Measurements from ENCODE around the gene CCNT2.

CCNT2 gene

GRCh38 chr2:134918526-134919340, at the start of gene CCNT2:
CCNT2 (plus strand) TSS chr2:134918822; CDS start chr2:134918855, 33 bp downstream.
- Histone ChIP-seq H3K36me3 (ENCODE audit: control insufficient read depth in 2 of 2, insufficient read depth in 2 of 2, low read length in 2 of 2) (no peaks in the 10 kb centered on the region), H3K27me3 (ENCODE audit: control insufficient read depth in 2 of 2, insufficient read depth in 2 of 2, low read length in 2 of 2) (no peaks in the 10 kb centered on the region), H3K9ac (ENCODE audit: low read depth in 1 of 2, low read length in 2 of 2) (peak within 1 kb of the TSS; percentile 99), H3K4me3 (ENCODE audit: low read length in 2 of 2) (peak within 1 kb of the TSS; percentile 95 to 97), H3K4me1 (ENCODE audit: control insufficient read depth in 2 of 2, insufficient read depth in 2 of 2, low read length in 2 of 2) (peaks cover 16 to 18% of the 10 kb centered on the region in 2 donors), H3K27ac (ENCODE audit: low read depth in 2 of 2, low read length in 2 of 2) (peak within 1 kb of the TSS; percentile 99), H3K9me3 (ENCODE audit: control insufficient read depth in 2 of 2, low read length in 2 of 2) (no peaks in the 10 kb centered on the region)

- Histone ChIP-seq H3K9ac (ENCODE audit: low read depth in 1 of 2, low read length in 2 of 2) (no peak overlapping the region), H3K4me3 (ENCODE audit: low read length in 2 of 2) (no peak overlapping the region), H3K27me3 (ENCODE audit: control insufficient read depth in 2 of 2, insufficient read depth in 2 of 2, low read length in 2 of 2) (no peaks in the 10 kb centered on the region), H3K4me1 (ENCODE audit: control insufficient read depth in 2 of 2, insufficient read depth in 2 of 2, low read length in 2 of 2) (no peaks in the 10 kb centered on the region), H3K27ac (ENCODE audit: low read depth in 2 of 2, low read length in 2 of 2) (no peak overlapping the region), H3K9me3 (ENCODE audit: control insufficient read depth in 2 of 2, low read length in 2 of 2) (no peaks in the 10 kb centered on the region), H3K36me3 (ENCODE audit: control insufficient read depth in 2 of 2, insufficient read depth in 2 of 2, low read length in 2 of 2) (no peaks in the 10 kb centered on the region)
Measured at GRCh38 chr2:134869946-134870736, 48.5 kb upstream of the CCNT2 start.

GRCh38 chr2:134873152-134873551, 45.5 kb upstream of the CCNT2 start:
- no peaks in the 10 kb centered on the region for H3K9me3 ChIP-seq (ENCODE audit: control insufficient read depth in 2 of 2, low read length in 2 of 2)
- H3K27me3 ChIP-seq (ENCODE audit: control insufficient read depth in 2 of 2, insufficient read depth in 2 of 2, low read length in 2 of 2): no peaks in the 10 kb centered on the region
- no peaks in the 10 kb centered on the region for H3K36me3 ChIP-seq (ENCODE audit: control insufficient read depth in 2 of 2, insufficient read depth in 2 of 2, low read length in 2 of 2)
- no peak overlapping the region for H3K4me3 ChIP-seq (ENCODE audit: low read length in 2 of 2)
- H3K4me1 ChIP-seq (ENCODE audit: control insufficient read depth in 2 of 2, insufficient read depth in 2 of 2, low read length in 2 of 2): no peaks in the 10 kb centered on the region
- H3K27ac ChIP-seq (ENCODE audit: low read depth in 2 of 2, low read length in 2 of 2): no peak overlapping the region
- no peak overlapping the region for H3K9ac ChIP-seq (ENCODE audit: low read depth in 1 of 2, low read length in 2 of 2)

GRCh38 chr2:134875309-134875708, 43.3 kb upstream of the CCNT2 start:
- Histone ChIP-seq H3K27me3 (ENCODE audit: control insufficient read depth in 2 of 2, insufficient read depth in 2 of 2, low read length in 2 of 2) (no peaks in the 10 kb centered on the region), H3K27ac (ENCODE audit: low read depth in 2 of 2, low read length in 2 of 2) (no peak overlapping the region), H3K4me3 (ENCODE audit: low read length in 2 of 2) (no peak overlapping the region), H3K36me3 (ENCODE audit: control insufficient read depth in 2 of 2, insufficient read depth in 2 of 2, low read length in 2 of 2) (no peaks in the 10 kb centered on the region), H3K9me3 (ENCODE audit: control insufficient read depth in 2 of 2, low read length in 2 of 2) (no peaks in the 10 kb centered on the region), H3K4me1 (ENCODE audit: control insufficient read depth in 2 of 2, insufficient read depth in 2 of 2, low read length in 2 of 2) (no peaks in the 10 kb centered on the region), H3K9ac (ENCODE audit: low read depth in 1 of 2, low read length in 2 of 2) (no peak overlapping the region)

GRCh38 chr2:134882773-134883172, 35.8 kb upstream of the CCNT2 start:
- H3K9ac ChIP-seq (ENCODE audit: low read depth in 1 of 2, low read length in 2 of 2): no peak overlapping the region
- no peak overlapping the region for H3K4me3 ChIP-seq (ENCODE audit: low read length in 2 of 2)
- H3K9me3 ChIP-seq (ENCODE audit: control insufficient read depth in 2 of 2, low read length in 2 of 2): no peaks in the 10 kb centered on the region
- no peaks in the 10 kb centered on the region for H3K4me1 ChIP-seq (ENCODE audit: control insufficient read depth in 2 of 2, insufficient read depth in 2 of 2, low read length in 2 of 2)
- H3K36me3 ChIP-seq (ENCODE audit: control insufficient read depth in 2 of 2, insufficient read depth in 2 of 2, low read length in 2 of 2): no peaks in the 10 kb centered on the region
- H3K27ac ChIP-seq (ENCODE audit: low read depth in 2 of 2, low read length in 2 of 2): no peak overlapping the region
- no peaks in the 10 kb centered on the region for H3K27me3 ChIP-seq (ENCODE audit: control insufficient read depth in 2 of 2, insufficient read depth in 2 of 2, low read length in 2 of 2)

- H3K27ac ChIP-seq (ENCODE audit: low read depth in 2 of 2, low read length in 2 of 2): no peak overlapping the region
Measured at GRCh38 chr2:134883552-134884293, 34.9 kb upstream of the CCNT2 start.

GRCh38 chr2:134884435-134884834, 34.2 kb upstream of the CCNT2 start:
- Histone ChIP-seq H3K36me3 (ENCODE audit: control insufficient read depth in 2 of 2, insufficient read depth in 2 of 2, low read length in 2 of 2) (no peaks in the 10 kb centered on the region), H3K9me3 (ENCODE audit: control insufficient read depth in 2 of 2, low read length in 2 of 2) (no peaks in the 10 kb centered on the region), H3K9ac (ENCODE audit: low read depth in 1 of 2, low read length in 2 of 2) (no peak overlapping the region), H3K27ac (ENCODE audit: low read depth in 2 of 2, low read length in 2 of 2) (no peak overlapping the region), H3K4me1 (ENCODE audit: control insufficient read depth in 2 of 2, insufficient read depth in 2 of 2, low read length in 2 of 2) (no peaks in the 10 kb centered on the region), H3K27me3 (ENCODE audit: control insufficient read depth in 2 of 2, insufficient read depth in 2 of 2, low read length in 2 of 2) (no peaks in the 10 kb centered on the region), H3K4me3 (ENCODE audit: low read length in 2 of 2) (no peak overlapping the region)

More at GRCh38 chr2:134883552-134884293, 34.9 kb upstream of the CCNT2 start:
- H3K9me3 ChIP-seq (ENCODE audit: control insufficient read depth in 2 of 2, low read length in 2 of 2): no peaks in the 10 kb centered on the region
- H3K4me3 ChIP-seq (ENCODE audit: low read length in 2 of 2): no peak overlapping the region
- H3K36me3 ChIP-seq (ENCODE audit: control insufficient read depth in 2 of 2, insufficient read depth in 2 of 2, low read length in 2 of 2): no peaks in the 10 kb centered on the region
- no peak overlapping the region for H3K9ac ChIP-seq (ENCODE audit: low read depth in 1 of 2, low read length in 2 of 2)
- H3K4me1 ChIP-seq (ENCODE audit: control insufficient read depth in 2 of 2, insufficient read depth in 2 of 2, low read length in 2 of 2): no peaks in the 10 kb centered on the region
- H3K27me3 ChIP-seq (ENCODE audit: control insufficient read depth in 2 of 2, insufficient read depth in 2 of 2, low read length in 2 of 2): no peaks in the 10 kb centered on the region

- H3K27me3 ChIP-seq (ENCODE audit: control insufficient read depth in 2 of 2, insufficient read depth in 2 of 2, low read length in 2 of 2): no peaks in the 10 kb centered on the region
- H3K9ac ChIP-seq (ENCODE audit: low read depth in 1 of 2, low read length in 2 of 2): no peak overlapping the region
- H3K4me3 ChIP-seq (ENCODE audit: low read length in 2 of 2): no peak overlapping the region
- no peak overlapping the region for H3K27ac ChIP-seq (ENCODE audit: low read depth in 2 of 2, low read length in 2 of 2)
- H3K9me3 ChIP-seq (ENCODE audit: control insufficient read depth in 2 of 2, low read length in 2 of 2): no peaks in the 10 kb centered on the region
- H3K4me1 ChIP-seq (ENCODE audit: control insufficient read depth in 2 of 2, insufficient read depth in 2 of 2, low read length in 2 of 2): no peaks in the 10 kb centered on the region
- no peaks in the 10 kb centered on the region for H3K36me3 ChIP-seq (ENCODE audit: control insufficient read depth in 2 of 2, insufficient read depth in 2 of 2, low read length in 2 of 2)
Measured at GRCh38 chr2:134892282-134893035, 26.2 kb upstream of the CCNT2 start.

GRCh38 chr2:134897932-134898331, 20.7 kb upstream of the CCNT2 start:
- H3K9me3 ChIP-seq (ENCODE audit: control insufficient read depth in 2 of 2, low read length in 2 of 2): no peaks in the 10 kb centered on the region
- H3K4me3 ChIP-seq (ENCODE audit: low read length in 2 of 2): no peak overlapping the region
- H3K27ac ChIP-seq (ENCODE audit: low read depth in 2 of 2, low read length in 2 of 2): no peak overlapping the region
- H3K9ac ChIP-seq (ENCODE audit: low read depth in 1 of 2, low read length in 2 of 2): no peak overlapping the region
- no peaks in the 10 kb centered on the region for H3K27me3 ChIP-seq (ENCODE audit: control insufficient read depth in 2 of 2, insufficient read depth in 2 of 2, low read length in 2 of 2)
- no peaks in the 10 kb centered on the region for H3K4me1 ChIP-seq (ENCODE audit: control insufficient read depth in 2 of 2, insufficient read depth in 2 of 2, low read length in 2 of 2)
- H3K36me3 ChIP-seq (ENCODE audit: control insufficient read depth in 2 of 2, insufficient read depth in 2 of 2, low read length in 2 of 2): no peaks in the 10 kb centered on the region

All from mucosa of rectum (tissue), 2 donors.